Activated CD8-positive, alpha-beta T cell treated with anti-CD3 and anti-CD28 coated beads, Interleukin-2, amount 10 ng/mL, durations not matched to agents 7 days and 5 days (primary cell): ENCODE data around the gene MS4A6A. TPM values are rescaled to one million over a fixed set of nuclear protein-coding genes. Genes with fewer than 3 reads are reported as not detected.
A peak's percentile ranks its signal among the peaks of the same experiment; 100 is the strongest.
"Not testable (repeated sequence)": the region's sequence is repeated elsewhere in the genome, so short reads cannot be mapped to it uniquely, and the experiment has no call there.

ENCODE experiments used
- ATAC-seq: fragments of 150-1000 bp; cut with Tn5 transposase; one replicate; pipeline ENCODE4 v1.10.0; 2021; ENCODE audit warnings: moderate library complexity
- CTCF ChIA-PET: fragments of 350-600 bp; sonication (Branson Sonifier 250); formaldehyde crosslinking; loops from one replicate; lab custom pipeline; 2021; ENCODE audit warnings: antibody characterized with exemption; lab: Charles Lee
- POLR2A ChIA-PET: fragments of 350-600 bp; sonication (Branson Sonifier 250); formaldehyde crosslinking; loops from one replicate; lab custom pipeline; 2021; ENCODE audit warnings: antibody characterized with exemption; lab: Charles Lee
- DNase-seq: peaks from one replicate; pipeline ENCODE4 v3.0.0-alpha.2; 2020
- H3K27ac Mint-ChIP-seq: one replicate; pipeline ENCODE4 v1.8.0; 2021; ENCODE audit warnings: mild to moderate bottlenecking, mixed read lengths
- H3K27me3 Mint-ChIP-seq: one replicate; pipeline ENCODE4 v1.8.0; 2021; ENCODE audit warnings: low read depth, mixed read lengths
- H3K36me3 Mint-ChIP-seq: one replicate; pipeline ENCODE4 v1.8.0; 2021; ENCODE audit warnings: low read depth, mixed read lengths
- H3K4me1 Mint-ChIP-seq: one replicate; pipeline ENCODE4 v1.8.0; 2021; ENCODE audit warnings: low read depth, mixed read lengths
- H3K4me3 Mint-ChIP-seq: one replicate; pipeline ENCODE4 v1.8.0; 2021; ENCODE audit warnings: mild to moderate bottlenecking, mixed read lengths
- H3K9me3 Mint-ChIP-seq: one replicate; pipeline ENCODE4 v1.8.0; 2022; ENCODE audit warnings: mixed read lengths; ENCODE audit not compliant: insufficient read depth
- total RNA-seq, 2 experiments: library from RNA; stranded (reverse); gene quantifications; one replicate each; pipeline ENCODE4 v1.2.3, GENCODE V29; 2021

The MS4A6A gene
- total RNA-seq, 2 experiments from 2014 or later: not detected

- H3K9me3 Mint-ChIP-seq, H3K27ac Mint-ChIP-seq, POLR2A ChIA-PET, CTCF ChIA-PET, ATAC-seq, H3K36me3 Mint-ChIP-seq, DNase-seq, H3K27me3 Mint-ChIP-seq, H3K4me3 Mint-ChIP-seq, H3K4me1 Mint-ChIP-seq: not testable (repeated sequence)
Observed at GRCh38 chr11:60152727-60153126, 30.2 kb downstream of the MS4A6A start.

DNA sequence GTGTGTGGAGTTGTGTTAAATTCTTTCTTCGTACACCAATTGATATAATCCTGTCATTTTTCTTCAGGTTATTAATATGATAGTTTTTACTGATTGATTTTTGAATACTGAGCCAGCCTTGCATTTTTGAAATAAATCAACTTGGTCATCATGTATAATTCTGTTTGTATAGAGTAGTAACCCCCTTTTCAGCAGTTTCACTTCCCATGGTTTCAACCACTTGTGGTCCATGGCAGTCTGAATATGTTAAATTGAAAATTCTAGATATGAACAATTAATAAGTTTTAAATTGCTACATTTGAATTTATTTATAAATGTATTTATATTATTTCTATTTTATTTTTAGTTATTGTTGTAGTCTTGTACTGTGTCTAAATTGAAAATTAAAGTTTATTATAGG lies 32.6 kb downstream of the MS4A6A start:
- Mint-ChIP-seq H3K4me1 (no peaks in the 10 kb centered on the region), H3K9me3 (no peaks in the 10 kb centered on the region), H3K27ac (no peak overlapping the region), H3K27me3 (no peaks in the 10 kb centered on the region), H3K36me3 (no peaks in the 10 kb centered on the region), H3K4me3 (no peak overlapping the region)
- no peak for DNase-seq
- ChIA-PET POLR2A (no interaction called here), CTCF (no interaction called here)
- ATAC-seq: no peak

DNA sequence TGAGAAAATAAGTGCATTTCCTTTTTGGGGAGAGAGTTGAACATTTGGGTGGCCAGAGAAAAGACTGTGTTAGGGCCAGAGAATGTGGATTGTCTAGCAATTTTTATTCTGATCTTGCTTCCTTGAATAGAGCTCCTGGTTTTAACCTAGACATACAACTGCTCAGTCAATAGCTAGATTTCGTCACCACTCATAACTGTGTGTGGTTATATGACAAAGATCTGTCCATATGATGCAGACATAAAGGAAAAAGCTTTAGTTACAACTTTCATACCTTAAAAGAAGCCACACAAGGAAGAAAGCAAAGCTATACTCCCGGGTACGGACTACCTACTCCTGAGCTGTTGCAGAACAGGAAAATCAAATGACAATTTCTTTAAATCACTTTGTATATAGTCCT lies 37.2 kb downstream of the MS4A6A start:
- ATAC-seq: no peak
- H3K4me1 Mint-ChIP-seq: no peaks in the 10 kb centered on the region
- no peak overlapping the region for H3K27ac Mint-ChIP-seq
- POLR2A ChIA-PET: no interaction called here
- CTCF ChIA-PET: no interaction called here
- H3K4me3 Mint-ChIP-seq: no peak overlapping the region
- no peaks in the 10 kb centered on the region for H3K36me3 Mint-ChIP-seq
- no peaks in the 10 kb centered on the region for H3K27me3 Mint-ChIP-seq
- H3K9me3 Mint-ChIP-seq: no peaks in the 10 kb centered on the region
- DNase-seq: no peak

DNA sequence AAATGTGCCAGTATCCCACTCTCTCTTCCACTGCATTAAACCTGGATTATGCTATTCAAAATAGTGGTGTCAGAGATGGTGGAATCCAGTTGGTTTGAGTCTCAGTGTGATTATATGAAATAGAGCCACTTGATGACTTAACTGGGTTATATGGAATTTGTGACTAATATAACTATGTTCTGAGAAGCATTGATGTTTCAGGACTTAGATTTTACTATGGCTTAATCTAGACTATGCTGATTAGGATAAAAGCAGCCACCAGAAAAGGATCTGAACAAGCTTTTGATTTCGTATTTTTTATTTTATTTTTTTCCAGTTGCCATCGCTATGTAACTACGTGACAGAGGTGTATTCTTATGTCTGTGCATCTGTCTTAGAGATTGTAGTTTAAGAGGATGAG lies 39.1 kb downstream of the MS4A6A start:
- Mint-ChIP-seq H3K36me3 (no peaks in the 10 kb centered on the region), H3K9me3 (no peaks in the 10 kb centered on the region), H3K27ac (no peak overlapping the region), H3K4me3 (no peak overlapping the region), H3K27me3 (no peaks in the 10 kb centered on the region), H3K4me1 (no peaks in the 10 kb centered on the region)
- POLR2A ChIA-PET: no interaction called here
- CTCF ChIA-PET: no interaction called here
- no peak for ATAC-seq
- no peak for DNase-seq

GRCh38 chr11:60133917-60134316 lies 49.0 kb downstream of the MS4A6A start:
- ATAC-seq: no peak
- no peak for DNase-seq
- POLR2A ChIA-PET: no interaction called here
- H3K4me3 Mint-ChIP-seq: no peak overlapping the region
- CTCF ChIA-PET: no interaction called here
- H3K4me1 Mint-ChIP-seq: no peaks in the 10 kb centered on the region
- H3K36me3 Mint-ChIP-seq: no peaks in the 10 kb centered on the region
- H3K27ac Mint-ChIP-seq: no peak overlapping the region
- H3K27me3 Mint-ChIP-seq: no peaks in the 10 kb centered on the region
- H3K9me3 Mint-ChIP-seq: no peaks in the 10 kb centered on the region

DNA sequence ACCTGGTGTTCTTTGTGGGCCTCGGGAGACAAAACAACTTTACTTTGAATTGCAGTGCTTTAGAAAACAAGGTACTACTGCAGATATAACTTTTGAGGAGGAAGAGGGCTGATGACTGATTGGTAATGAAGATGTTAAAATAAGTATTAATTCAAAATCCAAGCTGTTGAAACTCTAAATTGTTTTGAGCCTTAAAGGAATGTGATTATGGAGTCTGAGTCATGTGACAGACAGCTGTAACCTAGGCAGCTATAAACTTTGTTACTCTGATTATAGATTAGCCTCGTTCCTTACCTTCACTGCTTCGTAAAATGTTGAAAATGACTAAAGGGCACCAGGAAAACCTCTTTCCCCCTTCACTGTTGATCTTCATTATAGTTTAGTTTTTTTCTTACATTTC lies 51.0 kb downstream of the MS4A6A start:
- Mint-ChIP-seq H3K4me3 (no peak overlapping the region), H3K9me3 (no peaks in the 10 kb centered on the region), H3K4me1 (no peaks in the 10 kb centered on the region), H3K27ac (no peak overlapping the region), H3K36me3 (no peaks in the 10 kb centered on the region), H3K27me3 (no peaks in the 10 kb centered on the region)
- DNase-seq: no peak
- ATAC-seq: no peak
- POLR2A ChIA-PET: no interaction called here
- CTCF ChIA-PET: no interaction called here

- H3K9me3 Mint-ChIP-seq: no peaks in the 10 kb centered on the region
- ChIA-PET CTCF (no interaction called here), POLR2A (no interaction called here)
- no peaks in the 10 kb centered on the region for H3K4me1 Mint-ChIP-seq
- no peaks in the 10 kb centered on the region for H3K36me3 Mint-ChIP-seq
- H3K4me3 Mint-ChIP-seq: no peak overlapping the region
- DNase-seq (peak; percentile 32), ATAC-seq (no peak)
- no peaks in the 10 kb centered on the region for H3K27me3 Mint-ChIP-seq
- no peak overlapping the region for H3K27ac Mint-ChIP-seq
Observed at GRCh38 chr11:60130496-60130895, 52.4 kb downstream of the MS4A6A start.

DNA sequence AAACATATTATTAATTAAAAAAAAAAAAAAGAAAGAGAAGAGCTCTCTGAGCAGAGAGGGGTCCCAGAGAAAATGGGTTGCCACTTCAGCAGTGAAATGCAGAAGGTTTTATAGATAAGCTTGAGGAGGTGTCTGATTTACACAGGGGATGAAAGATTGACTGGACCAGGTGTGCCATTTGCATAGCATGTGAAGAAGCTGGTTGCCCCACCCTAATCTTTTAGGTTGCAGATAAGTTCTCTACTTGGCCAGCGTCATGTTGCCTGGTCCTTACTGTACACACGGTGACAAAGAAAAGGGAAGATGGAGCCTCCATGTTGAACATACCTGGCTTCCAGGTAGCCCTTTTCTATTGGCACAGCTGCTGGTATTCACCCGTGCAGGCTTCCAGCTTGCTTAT lies 53.0 kb downstream of the MS4A6A start:
- ATAC-seq (no peak), DNase-seq (no peak)
- Mint-ChIP-seq H3K36me3 (no peaks in the 10 kb centered on the region), H3K9me3 (no peaks in the 10 kb centered on the region), H3K4me3 (no peak overlapping the region), H3K27me3 (no peaks in the 10 kb centered on the region), H3K27ac (no peak overlapping the region), H3K4me1 (no peaks in the 10 kb centered on the region)
- POLR2A ChIA-PET: no interaction called here
- CTCF ChIA-PET: no interaction called here

DNA sequence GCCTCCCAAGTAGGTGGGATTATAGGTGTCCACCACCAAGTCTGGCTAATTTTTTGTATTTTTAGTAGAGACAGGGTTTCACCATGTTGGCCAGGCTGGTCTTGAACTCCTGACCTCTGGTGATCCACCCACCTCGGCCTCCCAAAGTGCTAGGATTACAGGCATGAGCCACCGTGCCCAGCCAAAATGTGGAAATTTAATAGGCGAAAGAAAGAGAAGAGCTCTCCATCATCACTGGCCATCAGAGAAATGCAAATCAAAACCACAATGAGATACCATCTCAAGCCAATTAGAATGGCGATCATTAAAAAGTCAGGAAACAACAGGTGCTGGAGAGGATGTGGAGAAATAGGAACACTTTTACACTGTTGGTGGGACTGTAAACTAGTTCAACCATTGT lies 54.0 kb downstream of the MS4A6A start:
- POLR2A ChIA-PET: interaction anchor here (0.6 kb wide), 1 partner anchor 41 kb away, joined by 3 read pairs; no protein-coding TSS in a partner anchor
- H3K9me3 Mint-ChIP-seq, CTCF ChIA-PET, H3K27ac Mint-ChIP-seq, H3K4me1 Mint-ChIP-seq, H3K36me3 Mint-ChIP-seq, ATAC-seq, DNase-seq, H3K4me3 Mint-ChIP-seq, H3K27me3 Mint-ChIP-seq: not testable (repeated sequence)

GRCh38 chr11:60128376-60128775 lies 54.5 kb downstream of the MS4A6A start:
- Mint-ChIP-seq H3K27ac (no peak overlapping the region), H3K4me1 (no peaks in the 10 kb centered on the region), H3K9me3 (no peaks in the 10 kb centered on the region), H3K27me3 (no peaks in the 10 kb centered on the region), H3K4me3 (no peak overlapping the region), H3K36me3 (no peaks in the 10 kb centered on the region)
- CTCF ChIA-PET: no interaction called here
- ATAC-seq: no peak
- DNase-seq: no peak
- POLR2A ChIA-PET: interaction anchor here (0.6 kb wide), 1 partner anchor 42 kb away, joined by 3 read pairs; no protein-coding TSS in a partner anchor

GRCh38 chr11:60127311-60127811 lies 55.5 kb downstream of the MS4A6A start:
- DNase-seq: no peak
- no peaks in the 10 kb centered on the region for H3K36me3 Mint-ChIP-seq
- CTCF ChIA-PET: no interaction called here

DNA sequence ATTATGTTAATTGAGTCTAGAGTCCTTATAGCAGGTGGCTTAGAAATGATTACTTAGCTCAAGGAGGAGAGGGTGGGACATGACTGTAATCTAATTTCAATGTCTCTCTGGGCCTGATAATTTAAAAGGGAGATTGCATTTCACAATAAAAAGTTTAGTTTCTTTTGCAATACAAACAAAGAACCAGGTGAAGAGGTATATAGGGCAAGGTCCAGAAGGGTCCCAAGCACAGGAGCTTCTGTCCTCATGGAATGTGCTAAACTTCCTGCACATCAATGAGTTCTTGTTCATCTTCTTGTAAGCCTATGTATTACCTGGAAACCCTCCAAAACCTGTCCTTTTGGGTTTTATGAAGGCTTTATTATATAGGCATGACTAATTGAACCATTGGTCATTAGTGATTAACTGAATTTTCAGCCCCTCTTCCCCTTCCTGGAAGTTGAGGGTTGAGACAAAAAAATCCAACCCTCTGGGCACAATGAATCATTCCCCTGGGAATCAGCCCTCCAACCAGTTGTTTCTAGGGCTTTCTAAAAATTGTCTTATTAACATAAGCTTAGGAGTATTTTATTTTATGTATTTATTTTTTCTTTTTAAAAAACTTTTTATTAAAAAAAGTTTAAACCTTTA lies 56.8 kb downstream of the MS4A6A start:
- ATAC-seq (no peak), DNase-seq (no peak)
- ChIA-PET CTCF (no interaction called here), POLR2A (no interaction called here)
- Mint-ChIP-seq H3K27ac (no peak overlapping the region), H3K36me3 (no peaks in the 10 kb centered on the region), H3K27me3 (no peaks in the 10 kb centered on the region), H3K4me1 (no peaks in the 10 kb centered on the region), H3K4me3 (no peak overlapping the region), H3K9me3 (no peaks in the 10 kb centered on the region)

More at GRCh38 chr11:60127311-60127811, 55.5 kb downstream of the MS4A6A start:
- no peaks in the 10 kb centered on the region for H3K9me3 Mint-ChIP-seq
- POLR2A ChIA-PET: no interaction called here
- no peak overlapping the region for H3K27ac Mint-ChIP-seq
- no peaks in the 10 kb centered on the region for H3K27me3 Mint-ChIP-seq
- ATAC-seq: no peak
- H3K4me1 Mint-ChIP-seq: no peaks in the 10 kb centered on the region
- H3K4me3 Mint-ChIP-seq: no peak overlapping the region
